K562 (cell line): Measurements from ENCODE around the gene GGCT. TPM values are rescaled to one million over a fixed set of nuclear protein-coding genes. Genes with fewer than 3 reads are reported as not detected.

Experiments
- BDP1 ChIP-seq: IDR thresholded peaks from 3 replicates; pipeline ENCODE4 v1.6.1; 2011; ENCODE audit not compliant: insufficient read length, insufficient read depth
- MXD1 ChIP-seq: fragments of 250-450 bp; sonication (Bioruptor Pico); IDR thresholded peaks from 2 replicates; pipeline ENCODE4 v1.8.0; 2021; ENCODE audit warnings: borderline replicate concordance, mild to moderate bottlenecking, moderate library complexity; ENCODE audit not compliant: poor library complexity, severe bottlenecking
- PHTF2 ChIP-seq: fragments of 250-450 bp; sonication (Bioruptor Pico); IDR thresholded peaks from 2 replicates; pipeline ENCODE4 v1.5.0; 2021; ENCODE audit warnings: mild to moderate bottlenecking
- RERE ChIP-seq: sonication (generic); formaldehyde crosslinking; IDR thresholded peaks from 2 replicates; pipeline ENCODE4 v1.8.0; 2023; ENCODE audit warnings: missing genetic modification reagents, mild to moderate bottlenecking, borderline replicate concordance
- ZBTB9 ChIP-seq: fragments of 450-650 bp; formaldehyde crosslinking; IDR thresholded peaks from 2 replicates; pipeline ENCODE4 v1.4.0; 2020; ENCODE audit warnings: mild to moderate bottlenecking, moderate library complexity
- ZC3H8 ChIP-seq: fragments of 450-650 bp; IDR thresholded peaks from 2 replicates; pipeline ENCODE4 v1.6.1; 2017
- ZKSCAN1 ChIP-seq: fragments of 150-350 bp; IDR thresholded peaks from 2 replicates; pipeline ENCODE4 v1.6.1; 2016; ENCODE audit warnings: low read depth, low read length
- ZNF134 ChIP-seq: fragments of 250-450 bp; sonication (Bioruptor Pico); conservative IDR thresholded peaks from 2 replicates; pipeline ENCODE4 v1.4.0; 2020
- ZNF830 ChIP-seq: fragments of 250-450 bp; sonication (Bioruptor Pico); IDR thresholded peaks from 2 replicates; pipeline ENCODE4 v1.5.0; 2021; ENCODE audit warnings: mild to moderate bottlenecking
- polyA plus RNA-seq, 8 experiments: library from polyadenylated mRNA; depleted of rRNA in 4 of 8; stranded (reverse) in 5 of 8; unstranded in 3 of 8; fragments of >200 nt; fragmentation: Nextera tagmentation in 2 of 8; fragmentation: Illumina TruSeq in 1 of 8; extraction: Ambion mirVana in 2 of 8; extraction: Trizol in 1 of 8; gene quantifications; 2 replicates each; pipeline versions ENCODE4 v1.2.1 to v1.2.3, GENCODE V29; 2011 to 2014; ENCODE audit warnings: inconsistent platforms in 1 of 8, missing spikeins in 1 of 8
- total RNA-seq, 7 experiments: library from RNA; depleted of rRNA in 6 of 7; stranded (reverse); fragments of >200 nt in 6 of 7; fragmentation: Illumina TruSeq in 2 of 7; extraction: Trizol in 2 of 7; gene quantifications; 2 replicates each; pipeline versions ENCODE4 v1.2.1 to v1.2.3, GENCODE V29; 2011 to 2021; ENCODE audit warnings: low replicate concordance in 1 of 7
- TF ChIP-seq, protein P1 (sequence below): fragments of 250-450 bp; sonication (Bioruptor Pico); IDR thresholded peaks from 2 replicates; pipeline ENCODE4 v1.4.0; 2020; ENCODE audit warnings: mild to moderate bottlenecking, moderate library complexity

Gene GGCT
- total and polyA plus RNA-seq, 9 of the 15 experiments (the other 6 are each of a cell fraction or from before 2014, with no cell fraction given) = 79.0 to 349 (median 136) TPM

- TF ChIP-seq, protein P1, sequence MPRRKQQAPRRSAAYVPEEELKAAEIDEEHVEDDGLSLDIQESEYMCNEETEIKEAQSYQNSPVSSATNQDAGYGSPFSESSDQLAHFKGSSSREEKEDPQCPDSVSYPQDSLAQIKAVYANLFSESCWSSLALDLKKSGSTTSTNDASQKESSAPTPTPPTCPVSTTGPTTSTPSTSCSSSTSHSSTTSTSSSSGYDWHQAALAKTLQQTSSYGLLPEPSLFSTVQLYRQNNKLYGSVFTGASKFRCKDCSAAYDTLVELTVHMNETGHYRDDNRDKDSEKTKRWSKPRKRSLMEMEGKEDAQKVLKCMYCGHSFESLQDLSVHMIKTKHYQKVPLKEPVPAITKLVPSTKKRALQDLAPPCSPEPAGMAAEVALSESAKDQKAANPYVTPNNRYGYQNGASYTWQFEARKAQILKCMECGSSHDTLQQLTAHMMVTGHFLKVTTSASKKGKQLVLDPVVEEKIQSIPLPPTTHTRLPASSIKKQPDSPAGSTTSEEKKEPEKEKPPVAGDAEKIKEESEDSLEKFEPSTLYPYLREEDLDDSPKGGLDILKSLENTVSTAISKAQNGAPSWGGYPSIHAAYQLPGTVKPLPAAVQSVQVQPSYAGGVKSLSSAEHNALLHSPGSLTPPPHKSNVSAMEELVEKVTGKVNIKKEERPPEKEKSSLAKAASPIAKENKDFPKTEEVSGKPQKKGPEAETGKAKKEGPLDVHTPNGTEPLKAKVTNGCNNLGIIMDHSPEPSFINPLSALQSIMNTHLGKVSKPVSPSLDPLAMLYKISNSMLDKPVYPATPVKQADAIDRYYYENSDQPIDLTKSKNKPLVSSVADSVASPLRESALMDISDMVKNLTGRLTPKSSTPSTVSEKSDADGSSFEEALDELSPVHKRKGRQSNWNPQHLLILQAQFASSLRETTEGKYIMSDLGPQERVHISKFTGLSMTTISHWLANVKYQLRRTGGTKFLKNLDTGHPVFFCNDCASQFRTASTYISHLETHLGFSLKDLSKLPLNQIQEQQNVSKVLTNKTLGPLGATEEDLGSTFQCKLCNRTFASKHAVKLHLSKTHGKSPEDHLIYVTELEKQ = no peak
- TF ChIP-seq MXD1 (no peak), RERE (CRISPR knock-in tag) (no peak), ZKSCAN1 (no peak), ZNF830 (no peak), ZNF134 (no peak), ZC3H8 (no peak), PHTF2 (CRISPR knock-in tag) (no peak), ZBTB9 (CRISPR knock-in tag) (no peak), BDP1 (no peak)
Observed at GRCh38 chr7:30465046-30465810, 39.4 kb downstream of the GGCT start (continued).
